Measurements from ENCODE around the gene NLRP6. TPM values are rescaled to one million over a fixed set of nuclear protein-coding genes. Genes with fewer than 3 reads are reported as not detected.
"Not testable (repeated sequence)": the region's sequence is repeated elsewhere in the genome, so short reads cannot be mapped to it uniquely, and the experiment has no call there.

NLRP6 gene
- total RNA-seq, 1 experiment from 2014 or later: not detected

DNA sequence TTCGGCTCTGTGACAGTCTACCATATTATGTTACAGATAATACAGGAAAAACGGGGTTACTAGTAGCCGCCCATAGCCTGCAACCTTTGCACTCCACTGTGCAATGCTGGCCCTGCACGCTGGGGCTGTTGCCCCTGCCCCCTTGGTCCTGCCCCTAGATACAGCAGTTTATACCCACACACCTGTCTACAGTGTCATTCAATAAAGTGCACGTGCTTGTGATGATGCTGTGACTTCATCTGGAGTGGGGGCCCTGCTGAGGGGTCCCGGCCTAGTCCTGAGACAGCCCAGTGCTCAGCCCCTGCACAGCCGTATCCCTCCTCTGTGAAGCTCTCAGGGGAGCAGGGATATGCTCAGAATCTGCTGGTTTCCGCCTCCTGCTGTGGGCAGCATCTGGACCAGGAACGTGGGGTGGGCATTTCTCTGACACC lies 36.9 kb downstream of the NLRP6 start:
- intact Hi-C loops (cut with micrococcal nuclease): no loop called here
- ChIA-PET POLR2A (interaction anchor here (2.7 kb wide), 1 partner anchor 107 kb away, joined by 14 read pairs; the partner anchor contains the start of genes BET1L and RIC8A), CTCF (interaction anchor here (0.6 to 3.1 kb wide), 3 partner anchors 10 to 227 kb away, joined by 3 to 20 read pairs (median 3); no protein-coding TSS in a partner anchor)
- no peak overlapping the region for H3K4me3 Mint-ChIP-seq (ENCODE audit: unreplicated experiment)
- TF ChIP-seq CTCF (IDR thresholded peaks at IDR 0.05; ENCODE audit: unreplicated experiment): no peak
- DNase-seq (ENCODE audit: unreplicated experiment): no peak
- no TSS peak for BruUV-seq (replicated peaks)
- no peak overlapping the region for H3K27ac Mint-ChIP-seq (ENCODE audit: low read depth, unreplicated experiment)
- H3K4me1 Mint-ChIP-seq (ENCODE audit: insufficient read depth, unreplicated experiment): peaks cover 11% of the 10 kb centered on the region
- H3K27me3 Mint-ChIP-seq (ENCODE audit: insufficient read depth, unreplicated experiment): no peaks in the 10 kb centered on the region
- peaks cover 15% of the 10 kb centered on the region for H3K36me3 Mint-ChIP-seq (ENCODE audit: insufficient read depth, unreplicated experiment)
- H3K9me3 Mint-ChIP-seq (ENCODE audit: unreplicated experiment): no peaks in the 10 kb centered on the region

DNA sequence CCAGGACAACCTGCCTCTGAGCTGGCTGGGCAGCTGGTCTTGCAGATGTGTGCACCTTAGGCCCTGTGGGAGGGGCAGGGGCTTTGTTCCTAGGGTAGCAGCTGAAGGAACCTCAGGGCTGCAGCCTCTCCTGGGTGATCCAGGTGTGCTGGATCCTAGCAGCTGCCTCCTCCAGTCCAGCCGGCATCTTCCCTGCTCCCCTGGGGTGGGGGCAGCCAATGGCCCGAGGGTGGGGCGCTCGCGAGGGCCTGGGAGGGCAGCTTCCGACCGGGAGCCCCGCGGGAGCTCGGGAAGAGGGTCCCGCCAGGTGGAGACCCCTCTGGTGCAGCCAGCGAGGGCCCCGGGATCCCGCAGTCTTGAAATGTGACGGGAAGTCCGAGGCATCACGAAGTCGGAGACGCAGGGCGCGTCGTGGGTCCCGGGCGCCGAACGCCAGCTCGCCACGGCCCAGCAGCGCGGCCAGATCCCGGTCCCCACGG lies 37.3 kb downstream of the NLRP6 start:
- Mint-ChIP-seq H3K4me1 (ENCODE audit: insufficient read depth, unreplicated experiment) (peaks cover 11% of the 10 kb centered on the region), H3K27me3 (ENCODE audit: insufficient read depth, unreplicated experiment) (no peaks in the 10 kb centered on the region), H3K4me3 (ENCODE audit: unreplicated experiment) (no peak overlapping the region), H3K27ac (ENCODE audit: low read depth, unreplicated experiment) (no peak overlapping the region), H3K36me3 (ENCODE audit: insufficient read depth, unreplicated experiment) (peaks cover 16% of the 10 kb centered on the region), H3K9me3 (ENCODE audit: unreplicated experiment) (no peaks in the 10 kb centered on the region)
- no peak for DNase-seq (ENCODE audit: unreplicated experiment)
- CTCF ChIA-PET: interaction anchor here (0.6 to 3.1 kb wide), 3 partner anchors 10 to 227 kb away, joined by 3 to 20 read pairs (median 3); no protein-coding TSS in a partner anchor
- TF ChIP-seq CTCF (IDR thresholded peaks at IDR 0.05; ENCODE audit: unreplicated experiment): no peak
- BruUV-seq (replicated peaks): no TSS peak
- POLR2A ChIA-PET: interaction anchor here (2.7 kb wide), 1 partner anchor 107 kb away, joined by 14 read pairs; the partner anchor contains the start of genes BET1L and RIC8A
- intact Hi-C loops (cut with micrococcal nuclease): no loop called here

DNA sequence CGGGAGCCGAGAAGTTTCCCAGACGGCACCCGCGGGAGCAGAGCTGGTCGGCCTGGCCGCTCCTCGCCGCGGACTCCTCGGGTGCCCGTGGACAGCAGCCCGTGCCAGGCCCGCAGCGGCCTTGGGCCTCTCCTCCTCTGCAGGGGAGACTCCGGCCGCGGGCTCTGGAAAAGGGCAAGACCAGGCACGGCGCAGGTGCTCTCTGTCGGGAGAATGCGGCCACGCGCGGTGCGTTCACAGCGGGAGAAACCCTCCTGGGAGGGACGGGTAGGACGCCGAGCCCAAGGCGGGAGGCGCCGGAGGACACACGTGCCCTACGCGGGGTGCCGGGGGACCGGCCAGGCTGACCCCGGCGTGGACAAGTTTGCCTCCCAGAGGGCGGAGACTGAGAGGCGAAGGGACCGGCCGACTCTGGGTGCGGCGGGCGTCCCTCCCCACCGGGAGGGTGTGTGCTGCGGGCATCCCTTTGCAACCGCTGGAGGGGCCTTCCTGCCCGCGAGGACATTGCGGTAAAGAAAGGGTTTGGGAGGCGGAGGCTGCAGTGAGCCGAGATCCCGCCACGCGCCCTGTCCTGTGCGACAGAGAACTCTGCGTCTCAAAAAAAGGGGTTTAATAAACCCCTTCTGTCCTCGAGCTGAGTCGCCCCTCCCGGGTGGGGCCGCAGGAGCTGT lies 38.0 kb downstream of the NLRP6 start:
- H3K27ac Mint-ChIP-seq (ENCODE audit: low read depth, unreplicated experiment): no peak overlapping the region
- H3K27me3 Mint-ChIP-seq (ENCODE audit: insufficient read depth, unreplicated experiment): no peaks in the 10 kb centered on the region
- no TSS peak for BruUV-seq (replicated peaks)
- no peak overlapping the region for H3K4me3 Mint-ChIP-seq (ENCODE audit: unreplicated experiment)
- intact Hi-C loops (cut with micrococcal nuclease): no loop called here
- CTCF ChIA-PET: interaction anchor here (0.6 to 3.1 kb wide), 6 partner anchors 9 to 226 kb away, joined by 3 to 20 read pairs (median 4); partner anchors contain the start of gene IFITM2
- TF ChIP-seq CTCF (IDR thresholded peaks at IDR 0.05; ENCODE audit: unreplicated experiment): no peak
- peaks cover 11% of the 10 kb centered on the region for H3K4me1 Mint-ChIP-seq (ENCODE audit: insufficient read depth, unreplicated experiment)
- H3K36me3 Mint-ChIP-seq (ENCODE audit: insufficient read depth, unreplicated experiment): peaks cover 16% of the 10 kb centered on the region
- no peaks in the 10 kb centered on the region for H3K9me3 Mint-ChIP-seq (ENCODE audit: unreplicated experiment)
- DNase-seq (ENCODE audit: unreplicated experiment): no peak
- POLR2A ChIA-PET: interaction anchor here (1.5 to 2.7 kb wide), 3 partner anchors 39 to 108 kb away, joined by 9 to 14 read pairs (median 9); partner anchors contain the start of genes BET1L, PSMD13 and RIC8A

DNA sequence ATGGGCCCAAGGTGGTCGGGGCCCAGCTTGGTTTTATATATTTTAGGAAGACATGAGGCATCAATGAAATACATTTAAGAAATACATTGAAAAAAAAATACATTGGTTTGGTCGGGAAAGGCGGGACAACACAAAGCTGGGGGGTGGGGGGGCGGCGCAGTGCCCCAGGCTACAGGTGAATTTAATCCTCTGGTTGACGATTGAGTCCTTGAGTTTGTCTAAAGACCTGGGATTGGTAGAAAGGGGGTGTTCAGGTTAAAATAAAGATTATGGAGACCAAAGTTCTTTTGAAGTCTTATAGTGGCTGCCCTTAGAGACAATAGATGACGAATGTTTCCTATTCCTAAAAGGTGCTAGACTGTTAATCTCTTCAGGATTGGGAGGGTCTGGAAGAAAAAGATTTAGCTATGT lies 38.7 kb downstream of the NLRP6 start:
- Mint-ChIP-seq H3K36me3 (ENCODE audit: insufficient read depth, unreplicated experiment) (peaks cover 16% of the 10 kb centered on the region), H3K27me3 (ENCODE audit: insufficient read depth, unreplicated experiment) (no peaks in the 10 kb centered on the region), H3K27ac (ENCODE audit: low read depth, unreplicated experiment) (no peak overlapping the region), H3K4me3 (ENCODE audit: unreplicated experiment) (peak overlapping the region; percentile 25), H3K9me3 (ENCODE audit: unreplicated experiment) (no peaks in the 10 kb centered on the region), H3K4me1 (ENCODE audit: insufficient read depth, unreplicated experiment) (peaks cover 11% of the 10 kb centered on the region)
- intact Hi-C loops (cut with micrococcal nuclease): no loop called here
- no TSS peak for BruUV-seq (replicated peaks)
- CTCF ChIA-PET: interaction anchor here (0.6 to 3.1 kb wide), 10 partner anchors 10 to 132 kb away, joined by 3 to 20 read pairs (median 4); partner anchors contain the start of gene IFITM2
- peak; percentile 38 for DNase-seq (ENCODE audit: unreplicated experiment)
- POLR2A ChIA-PET: interaction anchor here (0.6 to 2.7 kb wide), 7 partner anchors 8 to 219 kb away, joined by 3 to 14 read pairs (median 7); partner anchors contain the start of genes BET1L, PSMD13 and RIC8A
- no peak for TF ChIP-seq CTCF (IDR thresholded peaks at IDR 0.05; ENCODE audit: unreplicated experiment)

DNA sequence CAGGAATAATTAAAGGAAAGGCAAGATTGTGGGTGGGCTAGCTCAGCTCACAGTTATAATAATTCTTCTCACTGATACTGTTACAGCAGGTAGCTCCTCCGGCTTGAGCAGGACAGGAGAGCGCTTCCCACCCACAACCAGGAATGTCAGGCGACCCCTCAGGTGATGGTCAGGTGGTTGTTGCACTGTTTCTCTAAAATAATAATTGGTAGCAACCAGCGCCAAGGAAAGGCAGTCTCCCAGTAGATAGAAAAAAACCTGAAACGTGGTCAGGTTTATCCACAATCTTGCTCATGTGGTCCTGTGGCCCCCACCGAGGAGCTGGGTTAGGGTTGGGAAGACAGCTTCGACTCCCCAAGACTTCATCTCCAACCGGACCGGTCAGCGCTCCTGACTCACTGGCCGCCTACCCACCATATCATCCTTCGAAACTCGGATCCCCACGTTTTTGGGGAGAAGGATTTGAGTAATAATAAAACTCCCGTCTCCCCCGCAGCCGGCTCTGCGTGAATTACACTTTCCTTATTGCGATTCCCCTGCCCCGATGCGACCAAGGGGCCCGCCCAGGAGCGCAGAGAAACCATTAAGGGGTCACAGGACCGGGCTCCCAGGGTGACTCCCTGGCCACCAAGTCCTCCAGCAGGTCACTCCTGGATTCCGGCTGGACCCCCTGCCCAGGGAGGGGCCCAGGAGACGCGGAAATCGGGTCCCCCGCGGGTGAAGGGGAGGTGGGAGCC lies 39.6 kb downstream of the NLRP6 start:
- intact Hi-C loops (cut with micrococcal nuclease); DNase-seq (ENCODE audit: unreplicated experiment); H3K27ac Mint-ChIP-seq (ENCODE audit: low read depth, unreplicated experiment); H3K27me3 Mint-ChIP-seq (ENCODE audit: insufficient read depth, unreplicated experiment); H3K9me3 Mint-ChIP-seq (ENCODE audit: unreplicated experiment); BruUV-seq (replicated peaks): not testable (repeated sequence)
- Mint-ChIP-seq H3K4me3 (ENCODE audit: unreplicated experiment) (peak overlapping the region; percentile 25), H3K4me1 (ENCODE audit: insufficient read depth, unreplicated experiment) (peaks cover 11% of the 10 kb centered on the region), H3K36me3 (ENCODE audit: insufficient read depth, unreplicated experiment) (peaks cover 16% of the 10 kb centered on the region)
- POLR2A ChIA-PET: interaction anchor here (0.9 to 2.7 kb wide), 5 partner anchors 9 to 110 kb away, joined by 3 to 14 read pairs (median 9); partner anchors contain the start of genes BET1L, PSMD13 and RIC8A
- CTCF ChIA-PET: interaction anchor here (0.6 to 3.1 kb wide), 10 partner anchors 9 to 131 kb away, joined by 3 to 20 read pairs (median 4); partner anchors contain the start of gene IFITM2
